HepG2 (cell line): ENCODE data around the gene KCNH1. TPM values are rescaled to one million over a fixed set of nuclear protein-coding genes. Genes with fewer than 3 reads are reported as not detected.

Experiments used
- ATAC-seq: fragments of 200-7000 bp; cut with Tn5 transposase; 3 replicates; pipeline ENCODE4 v1.9.1; 2020; ENCODE audit warnings: mild to moderate bottlenecking, moderate library complexity
- BruUV-seq: library from RNA; stranded (reverse); fragments of 400-500 nt; replicated peaks from 2 replicates; lab custom pipeline; 2021; lab: Mats Ljungman, UMichigan
- CTCF ChIA-PET: fragments of 300-600 bp; formaldehyde crosslinking; extraction: SDS; loops from one replicate; lab custom pipeline; 2021; ENCODE audit warnings: low total read pairs, inconsistent platforms, low intra/inter-chr PET ratio; lab: Yijun Ruan, JAX
- POLR2A ChIA-PET: fragments of 350-600 bp; sonication (Branson Sonifier 250); formaldehyde crosslinking; loops from one replicate; lab custom pipeline; 2020; ENCODE audit warnings: antibody characterized with exemption, inconsistent platforms; lab: Yijun Ruan, JAX
- DNase-seq: peaks from one replicate; pipeline ENCODE4 v3.0.0-alpha.2; 2015; ENCODE audit warnings: low spot score
- FAIRE-seq: peaks from 3 replicates; lab custom pipeline; 2011; peaks lifted over from hg19 to GRCh38; lab: Jason Lieb, UNC
- H2AFZ ChIP-seq: one replicate; pipeline ENCODE4 v1.6.1; 2011; ENCODE audit warnings: low read length, inconsistent platforms
- H3K27ac ChIP-seq: fragments of 300-600 bp; 3 replicates; pipeline ENCODE4 v1.8.0; 2011; ENCODE audit warnings: mixed run types, mild to moderate bottlenecking, mixed read lengths, low read length, inconsistent platforms; ENCODE audit not compliant: insufficient read depth; ENCODE audit errors: extremely low read length
- H3K27me3 ChIP-seq, 2 experiments: fragments of 200-600 bp in 1 of 2; 2 replicates in 1 of 2; 3 replicates in 1 of 2; pipeline versions ENCODE4 v1.6.0 to v1.8.0; 2011; ENCODE audit warnings: low read length in 2 of 2, mild to moderate bottlenecking in 2 of 2, moderate library complexity in 2 of 2, inconsistent platforms in 1 of 2; ENCODE audit not compliant: insufficient read depth in 2 of 2, control insufficient read depth in 1 of 2
- H3K36me3 ChIP-seq, 2 experiments: fragments of 200-600 bp in 1 of 2; replicated peaks in 1 of 2; 2 replicates in 1 of 2; 3 replicates in 1 of 2; pipeline versions ENCODE4 v1.5.1 to v1.8.0; 2011; ENCODE audit warnings: low read length in 2 of 2, inconsistent platforms in 1 of 2; ENCODE audit not compliant: insufficient read depth in 2 of 2, control insufficient read depth in 1 of 2
- H3K4me1 ChIP-seq: 2 replicates; pipeline ENCODE4 v1.5.1; 2012; ENCODE audit warnings: low read length, inconsistent platforms; ENCODE audit not compliant: insufficient read depth
- H3K4me2 ChIP-seq: 2 replicates; pipeline ENCODE4 v1.6.0; 2011; ENCODE audit warnings: low read depth, low read length, inconsistent platforms
- H3K4me3 ChIP-seq, 3 experiments: fragments of 200-600 bp in 1 of 3; sonication (generic), shearing (Covaris generic) in 1 of 3; replicated peaks in 1 of 3; 2 replicates each; pipeline ENCODE4 v1.5.1; 2011 to 2016; ENCODE audit warnings: low read length in 3 of 3, inconsistent platforms in 2 of 3, low read depth in 2 of 3, mild to moderate bottlenecking in 2 of 3, control low read depth in 1 of 3, mixed read lengths in 1 of 3; ENCODE audit not compliant: insufficient read depth in 1 of 3
- H3K79me2 ChIP-seq: one replicate; pipeline ENCODE4 v1.6.1; 2011; ENCODE audit warnings: low read length, inconsistent platforms; ENCODE audit not compliant: insufficient read depth
- H3K9ac ChIP-seq: 2 replicates; pipeline ENCODE4 v1.6.0; 2011; ENCODE audit warnings: mild to moderate bottlenecking, low read depth, low read length, inconsistent platforms; ENCODE audit not compliant: insufficient read depth
- H3K9me3 ChIP-seq: 2 replicates; pipeline ENCODE4 v1.5.1; 2012; ENCODE audit warnings: mild to moderate bottlenecking, low read length
- H4K20me1 ChIP-seq: 2 replicates; pipeline ENCODE4 v1.6.0; 2011; ENCODE audit warnings: inconsistent platforms, mild to moderate bottlenecking, low read length, moderate library complexity; ENCODE audit not compliant: insufficient read depth
- ADNP ChIP-seq: sonication (generic); formaldehyde crosslinking; IDR thresholded peaks from 2 replicates; pipeline ENCODE4 v1.4.0; 2020; ENCODE audit warnings: missing genetic modification reagents
- BRD4 ChIP-seq: sonication (generic); formaldehyde crosslinking; IDR thresholded peaks from 2 replicates; pipeline ENCODE4 v1.4.0; 2020; ENCODE audit warnings: missing genetic modification reagents
- GABPA ChIP-seq, 2 experiments: IDR thresholded peaks; 2 replicates each; pipeline ENCODE4 v1.6.1; 2011 to 2016; ENCODE audit warnings: low read depth in 2 of 2, low read length in 1 of 2, missing biosample characterization in 1 of 2, missing genetic modification characterization in 1 of 2
- MAF1 ChIP-seq: sonication (generic); formaldehyde crosslinking; IDR thresholded peaks from 2 replicates; pipeline ENCODE4 v1.5.0; 2020; ENCODE audit warnings: missing genetic modification reagents, borderline replicate concordance
- NFKBIZ ChIP-seq: IDR thresholded peaks from 2 replicates; pipeline ENCODE4 v1.6.1; 2018; ENCODE audit warnings: missing genetic modification reagents, missing compliant biosample characterization
- SOX5 ChIP-seq: IDR thresholded peaks from 2 replicates; pipeline ENCODE4 v1.6.1; 2016; ENCODE audit warnings: borderline replicate concordance
- TOPORS ChIP-seq: sonication (generic); formaldehyde crosslinking; IDR thresholded peaks from 2 replicates; pipeline ENCODE4 v1.8.0; 2023; ENCODE audit warnings: mild to moderate bottlenecking, missing genetic modification reagents
- ZBTB14 ChIP-seq: sonication (generic); formaldehyde crosslinking; IDR thresholded peaks from 2 replicates; pipeline ENCODE4 v1.4.0; 2020; ENCODE audit warnings: missing genetic modification reagents
- ZIK1 ChIP-seq: sonication (generic); formaldehyde crosslinking; IDR thresholded peaks from 2 replicates; pipeline ENCODE4 v1.5.0; 2020; ENCODE audit warnings: mild to moderate bottlenecking, low read depth, missing genetic modification reagents, borderline replicate concordance
- ZNF260 ChIP-seq: sonication (generic); formaldehyde crosslinking; IDR thresholded peaks from 2 replicates; pipeline ENCODE4 v1.4.0; 2020; ENCODE audit warnings: missing genetic modification reagents, low read depth, mild to moderate bottlenecking, borderline replicate concordance
- ZNF280B ChIP-seq: sonication (generic); formaldehyde crosslinking; IDR thresholded peaks from 2 replicates; pipeline ENCODE4 v1.5.0; 2020; ENCODE audit warnings: missing genetic modification reagents, mild to moderate bottlenecking, borderline replicate concordance
- ZNF746 ChIP-seq: sonication (generic); formaldehyde crosslinking; IDR thresholded peaks from 2 replicates; pipeline ENCODE4 v1.8.0; 2022; ENCODE audit warnings: mild to moderate bottlenecking, missing genetic modification reagents
- ZSCAN21 ChIP-seq: sonication (generic); formaldehyde crosslinking; IDR thresholded peaks from 2 replicates; pipeline ENCODE4 v1.8.0; 2022; ENCODE audit warnings: mild to moderate bottlenecking, missing genetic modification reagents, moderate library complexity, borderline replicate concordance
- WGBS: methylation state at CpG from one replicate; pipeline ENCODE4 v1.1.6; 2017; ENCODE audit warnings: low lambda C conversion rate; 5-methylcytosine and 5-hydroxymethylcytosine counted together
- in situ Hi-C: cut with HindIII; loops from 2 replicates; pipeline ENCODE4 v1.10.0; 2017; ENCODE audit warnings: low pct_unique_long_range_greater_than_20kb; ENCODE audit not compliant: extremely low pct_ligation_motif_present
- intact Hi-C: fragments of 100-400 bp; cut with micrococcal nuclease; formaldehyde crosslinking; loops from one replicate; pipeline ENCODE4 v1.10.0; 2022; ENCODE audit not compliant: unreplicated experiment
- polyA plus RNA-seq, 8 experiments: library from polyadenylated mRNA; depleted of rRNA in 3 of 8; stranded (reverse) in 7 of 8; unstranded in 1 of 8; fragments of >200 nt; fragmentation: Illumina TruSeq in 4 of 8; extraction: Trizol in 4 of 8; gene quantifications; 2 replicates each; pipeline versions ENCODE4 v1.2.1 to v1.2.3, GENCODE V29; 2011 to 2016; ENCODE audit warnings: low read depth in 4 of 8, missing spikeins in 1 of 8, mixed read lengths in 1 of 8; ENCODE audit not compliant: insufficient read depth in 1 of 8
- total RNA-seq, 5 experiments: library from RNA; depleted of rRNA; stranded (reverse); fragments of >200 nt; fragmentation: Illumina TruSeq; extraction: Trizol; gene quantifications; 2 replicates each; pipeline ENCODE4 v1.2.3, GENCODE V29; 2016; ENCODE audit warnings: low read depth in 1 of 5

The KCNH1 gene
- total and polyA plus RNA-seq, 2 of the 13 experiments (the other 11 are each of a cell fraction or from before 2014, with no cell fraction given): not detected

- POLR2A ChIA-PET: no interaction called here
- in situ Hi-C loops (no loop called here), intact Hi-C loops (no loop called here)
- DNase-seq (no peak), ATAC-seq (no peak), FAIRE-seq (no peak)
- H3K9me3 ChIP-seq: no peaks in the 10 kb centered on the region
- H4K20me1 ChIP-seq: no peaks in the 10 kb centered on the region
- no TSS peak for BruUV-seq
- no peaks in the 10 kb centered on the region for H3K36me3 ChIP-seq
- no peaks in the 10 kb centered on the region; a peak in 1 of 5 replicates for H3K27me3 ChIP-seq
- TF ChIP-seq ZNF746 (CRISPR knock-in tag): no peak
- TF ChIP-seq ZIK1: no peak
- no peak for TF ChIP-seq BRD4 (CRISPR knock-in tag)
- TF ChIP-seq ZBTB14: no peak
- TF ChIP-seq ZSCAN21 (CRISPR knock-in tag): no peak
- TF ChIP-seq TOPORS (CRISPR knock-in tag): no peak
- TF ChIP-seq GABPA (IDR thresholded peaks at IDR 0.05; ENCODE audit: low read depth, low read length): no peak
- no peak for TF ChIP-seq GABPA (CRISPR knock-in tag; IDR thresholded peaks at IDR 0.05; ENCODE audit: low read depth)
- TF ChIP-seq MAF1 (CRISPR knock-in tag): no peak
- no peak for TF ChIP-seq NFKBIZ
- TF ChIP-seq ZNF280B (CRISPR knock-in tag): no peak
- no peak for TF ChIP-seq ZNF260
- TF ChIP-seq SOX5 (CRISPR knock-in tag): no peak
- no peak for TF ChIP-seq ADNP (CRISPR knock-in tag)
- H3K4me1 ChIP-seq: no peaks in the 10 kb centered on the region
- H3K79me2 ChIP-seq: no peaks in the 10 kb centered on the region
- no peak overlapping the region for H2AFZ ChIP-seq
- H3K4me3 ChIP-seq: no peak overlapping the region
- H3K27ac ChIP-seq: no peak overlapping the region
- CTCF ChIA-PET: no interaction called here
- no peak overlapping the region for H3K4me2 ChIP-seq
- WGBS: 22% methylated on average over 3 of the region's 3 CpGs
- no peak overlapping the region for H3K9ac ChIP-seq
Observed at GRCh38 chr1:211068976-211069375, 65.0 kb downstream of the KCNH1 start.
